ENCODE data around the gene THBD.

The THBD gene

DNA sequence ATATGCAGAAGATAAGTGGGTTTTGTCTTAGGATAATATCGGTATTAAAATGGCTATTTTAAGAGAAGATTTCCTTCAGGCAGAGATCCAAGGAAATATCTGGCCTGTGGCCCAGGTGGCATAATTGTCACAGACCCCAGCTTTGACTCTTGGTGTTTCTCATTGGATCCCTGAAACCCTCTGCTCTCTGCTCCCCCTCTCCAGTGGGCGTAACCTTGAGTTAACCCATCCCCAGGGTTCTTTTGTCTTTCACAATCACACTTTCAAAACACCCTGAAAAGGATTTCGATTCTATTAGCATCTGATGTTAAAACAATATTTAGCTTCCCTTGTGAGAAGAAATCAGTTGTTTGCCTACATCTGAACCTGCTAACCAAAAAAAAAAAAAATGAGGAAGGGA lies 7.2 kb downstream of the THBD start:
- peaks cover 80% of the 10 kb centered on the region for H3K27me3 ChIP-seq (ENCODE audit: control insufficient read depth, insufficient read depth, low read length)
- H3K4me1 ChIP-seq (ENCODE audit: control insufficient read depth, insufficient read depth, low read length): no peaks in the 10 kb centered on the region
- H3K4me2 ChIP-seq (ENCODE audit: low read length): no peak overlapping the region
- H3K36me3 ChIP-seq (ENCODE audit: insufficient read depth, low read length): no peaks in the 10 kb centered on the region
- no peak overlapping the region for H3K4me3 ChIP-seq (ENCODE audit: low read length)
- H3K9ac ChIP-seq (ENCODE audit: low read depth, low read length): no peak overlapping the region
- no peaks in the 10 kb centered on the region for H3K9me3 ChIP-seq (replicated peaks; ENCODE audit: low read length)

DNA sequence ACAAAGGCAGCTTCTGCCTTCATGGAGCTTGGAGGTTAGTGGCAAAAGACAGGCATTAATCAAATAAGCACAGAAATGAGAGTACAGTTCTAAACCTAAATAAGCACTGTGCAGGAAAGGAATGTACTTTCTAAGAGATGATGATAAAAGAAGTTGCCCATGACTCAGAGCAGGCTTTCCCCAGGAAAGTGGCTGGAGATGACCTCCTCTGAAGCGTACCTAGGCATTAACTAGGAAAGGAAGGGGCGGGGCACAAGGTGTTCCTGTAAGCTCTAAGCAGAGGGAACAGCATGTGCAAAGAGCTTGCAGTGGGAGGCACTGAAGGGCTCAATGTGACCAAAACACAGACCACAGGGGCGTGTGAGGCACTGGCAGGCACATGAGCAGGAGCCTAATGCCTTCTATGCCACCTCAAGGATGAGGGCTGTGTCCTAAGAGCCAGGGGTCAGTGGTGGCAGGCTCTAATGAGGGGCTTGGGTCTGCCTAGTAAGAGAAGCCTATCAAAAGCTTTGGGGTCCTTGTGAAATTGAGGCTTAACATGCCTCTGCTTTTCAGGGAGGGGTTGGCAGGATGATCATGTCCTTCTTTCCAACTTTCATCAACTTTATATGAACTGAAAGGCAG lies 9.5 kb downstream of the THBD start:
- no peaks in the 10 kb centered on the region for H3K9me3 ChIP-seq (replicated peaks; ENCODE audit: low read length)
- no peak overlapping the region for H3K4me2 ChIP-seq (ENCODE audit: low read length)
- H3K36me3 ChIP-seq (ENCODE audit: insufficient read depth, low read length): no peaks in the 10 kb centered on the region
- no peak overlapping the region for H3K9ac ChIP-seq (ENCODE audit: low read depth, low read length)
- no peak overlapping the region for H3K4me3 ChIP-seq (ENCODE audit: low read length)
- no peaks in the 10 kb centered on the region for H3K4me1 ChIP-seq (ENCODE audit: control insufficient read depth, insufficient read depth, low read length)
- peaks cover 95% of the 10 kb centered on the region for H3K27me3 ChIP-seq (ENCODE audit: control insufficient read depth, insufficient read depth, low read length)

DNA sequence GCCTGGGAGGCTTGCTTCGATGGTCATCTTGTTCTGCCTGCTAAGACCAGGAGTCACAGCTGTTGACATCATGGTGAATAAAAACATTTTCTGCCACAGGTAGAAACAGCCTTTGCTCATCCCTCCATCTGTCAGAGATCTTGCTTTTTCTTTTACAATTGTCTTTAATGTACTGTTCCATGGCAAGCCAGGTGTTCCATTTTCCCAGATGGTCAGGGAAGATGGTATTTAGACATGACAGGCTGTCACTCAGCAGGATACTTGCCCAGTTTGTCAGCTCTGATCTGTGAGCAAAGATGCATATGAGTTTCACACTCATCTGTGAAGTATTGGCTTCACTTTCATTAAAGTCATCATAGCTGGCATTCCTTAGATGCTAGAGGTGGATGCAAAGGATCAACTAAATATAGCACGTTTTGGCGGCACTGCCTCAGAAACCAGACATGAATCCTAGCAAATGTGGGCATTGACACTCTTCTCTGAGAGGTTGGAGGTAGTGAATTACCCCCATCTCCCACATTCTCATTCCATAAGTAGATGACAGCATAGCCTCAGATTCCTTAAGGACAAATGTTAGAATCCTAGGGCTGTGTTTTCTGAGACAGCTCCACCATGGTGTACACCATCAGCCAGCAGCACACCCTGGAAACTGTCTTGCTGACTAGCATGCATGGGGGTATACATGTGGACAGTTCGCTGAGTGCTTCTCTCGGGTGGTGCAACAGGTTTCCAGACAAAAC lies 10.2 kb downstream of the THBD start:
- H3K4me3 ChIP-seq (ENCODE audit: low read length): no peak overlapping the region
- H3K9me3 ChIP-seq (replicated peaks; ENCODE audit: low read length): no peaks in the 10 kb centered on the region
- H3K9ac ChIP-seq (ENCODE audit: low read depth, low read length): no peak overlapping the region
- no peaks in the 10 kb centered on the region for H3K4me1 ChIP-seq (ENCODE audit: control insufficient read depth, insufficient read depth, low read length)
- H3K27me3 ChIP-seq (ENCODE audit: control insufficient read depth, insufficient read depth, low read length): peaks cover 94% of the 10 kb centered on the region
- H3K36me3 ChIP-seq (ENCODE audit: insufficient read depth, low read length): no peaks in the 10 kb centered on the region
- H3K4me2 ChIP-seq (ENCODE audit: low read length): no peak overlapping the region

DNA sequence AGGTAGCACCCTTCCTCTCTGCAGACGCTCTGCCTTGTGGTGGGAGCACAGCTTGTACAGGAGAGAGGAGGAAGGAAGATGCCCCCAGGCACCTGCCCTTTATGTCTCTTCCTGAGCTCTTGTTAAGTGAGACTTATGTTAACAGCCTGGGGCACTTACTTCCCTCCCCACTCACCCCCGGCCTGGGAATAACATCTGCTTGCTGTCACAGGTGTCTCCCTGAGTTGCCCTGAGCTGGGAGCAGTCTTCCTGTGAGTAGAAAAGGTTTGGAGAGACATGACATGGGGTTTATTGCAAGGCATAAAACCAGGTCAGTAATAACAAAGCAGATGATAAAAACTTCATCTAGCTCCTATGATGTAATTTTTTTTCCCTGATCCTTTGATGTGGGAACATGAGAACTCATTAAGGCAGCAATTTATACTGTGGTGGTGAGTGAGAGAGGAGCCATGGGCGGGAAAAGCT lies 12.4 kb downstream of the THBD start:
- H3K4me3 ChIP-seq (ENCODE audit: low read length): no peak overlapping the region
- H3K27me3 ChIP-seq (ENCODE audit: control insufficient read depth, insufficient read depth, low read length): peaks cover 87% of the 10 kb centered on the region
- no peaks in the 10 kb centered on the region for H3K4me1 ChIP-seq (ENCODE audit: control insufficient read depth, insufficient read depth, low read length)
- H3K36me3 ChIP-seq (ENCODE audit: insufficient read depth, low read length): no peaks in the 10 kb centered on the region
- H3K9ac ChIP-seq (ENCODE audit: low read depth, low read length): no peak overlapping the region
- no peak overlapping the region for H3K4me2 ChIP-seq (ENCODE audit: low read length)
- no peaks in the 10 kb centered on the region for H3K9me3 ChIP-seq (replicated peaks; ENCODE audit: low read length)

DNA sequence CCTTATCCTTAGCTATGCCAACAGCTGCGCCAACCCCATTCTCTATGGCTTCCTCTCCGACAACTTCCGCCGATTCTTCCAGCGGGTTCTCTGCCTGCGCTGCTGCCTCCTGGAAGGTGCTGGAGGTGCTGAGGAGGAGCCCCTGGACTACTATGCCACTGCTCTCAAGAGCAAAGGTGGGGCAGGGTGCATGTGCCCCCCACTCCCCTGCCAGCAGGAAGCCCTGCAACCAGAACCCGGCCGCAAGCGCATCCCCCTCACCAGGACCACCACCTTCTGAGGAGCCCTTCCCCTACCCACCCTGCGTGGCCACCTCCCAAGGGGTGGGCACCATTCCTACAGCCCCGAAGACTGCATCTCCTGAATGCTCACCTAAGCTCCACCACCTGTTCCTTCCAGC lies 13.1 kb downstream of the THBD start:
- Histone ChIP-seq H3K4me3 (ENCODE audit: low read length) (no peak overlapping the region), H3K4me1 (ENCODE audit: control insufficient read depth, insufficient read depth, low read length) (no peaks in the 10 kb centered on the region), H3K4me2 (ENCODE audit: low read length) (no peak overlapping the region), H3K27me3 (ENCODE audit: control insufficient read depth, insufficient read depth, low read length) (peaks cover 87% of the 10 kb centered on the region), H3K9me3 (replicated peaks; ENCODE audit: low read length) (no peaks in the 10 kb centered on the region), H3K9ac (ENCODE audit: low read depth, low read length) (no peak overlapping the region), H3K36me3 (ENCODE audit: insufficient read depth, low read length) (no peaks in the 10 kb centered on the region)

DNA sequence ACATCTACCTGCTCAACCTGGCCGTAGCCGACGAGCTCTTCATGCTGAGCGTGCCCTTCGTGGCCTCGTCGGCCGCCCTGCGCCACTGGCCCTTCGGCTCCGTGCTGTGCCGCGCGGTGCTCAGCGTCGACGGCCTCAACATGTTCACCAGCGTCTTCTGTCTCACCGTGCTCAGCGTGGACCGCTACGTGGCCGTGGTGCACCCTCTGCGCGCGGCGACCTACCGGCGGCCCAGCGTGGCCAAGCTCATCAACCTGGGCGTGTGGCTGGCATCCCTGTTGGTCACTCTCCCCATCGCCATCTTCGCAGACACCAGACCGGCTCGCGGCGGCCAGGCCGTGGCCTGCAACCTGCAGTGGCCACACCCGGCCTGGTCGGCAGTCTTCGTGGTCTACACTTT lies 13.7 kb downstream of the THBD start:
- Histone ChIP-seq H3K9ac (ENCODE audit: low read depth, low read length) (no peak overlapping the region), H3K4me2 (ENCODE audit: low read length) (no peak overlapping the region), H3K4me3 (ENCODE audit: low read length) (no peak overlapping the region), H3K4me1 (ENCODE audit: control insufficient read depth, insufficient read depth, low read length) (no peaks in the 10 kb centered on the region), H3K36me3 (ENCODE audit: insufficient read depth, low read length) (no peaks in the 10 kb centered on the region), H3K9me3 (replicated peaks; ENCODE audit: low read length) (no peaks in the 10 kb centered on the region), H3K27me3 (ENCODE audit: control insufficient read depth, insufficient read depth, low read length) (peaks cover 87% of the 10 kb centered on the region)

DNA sequence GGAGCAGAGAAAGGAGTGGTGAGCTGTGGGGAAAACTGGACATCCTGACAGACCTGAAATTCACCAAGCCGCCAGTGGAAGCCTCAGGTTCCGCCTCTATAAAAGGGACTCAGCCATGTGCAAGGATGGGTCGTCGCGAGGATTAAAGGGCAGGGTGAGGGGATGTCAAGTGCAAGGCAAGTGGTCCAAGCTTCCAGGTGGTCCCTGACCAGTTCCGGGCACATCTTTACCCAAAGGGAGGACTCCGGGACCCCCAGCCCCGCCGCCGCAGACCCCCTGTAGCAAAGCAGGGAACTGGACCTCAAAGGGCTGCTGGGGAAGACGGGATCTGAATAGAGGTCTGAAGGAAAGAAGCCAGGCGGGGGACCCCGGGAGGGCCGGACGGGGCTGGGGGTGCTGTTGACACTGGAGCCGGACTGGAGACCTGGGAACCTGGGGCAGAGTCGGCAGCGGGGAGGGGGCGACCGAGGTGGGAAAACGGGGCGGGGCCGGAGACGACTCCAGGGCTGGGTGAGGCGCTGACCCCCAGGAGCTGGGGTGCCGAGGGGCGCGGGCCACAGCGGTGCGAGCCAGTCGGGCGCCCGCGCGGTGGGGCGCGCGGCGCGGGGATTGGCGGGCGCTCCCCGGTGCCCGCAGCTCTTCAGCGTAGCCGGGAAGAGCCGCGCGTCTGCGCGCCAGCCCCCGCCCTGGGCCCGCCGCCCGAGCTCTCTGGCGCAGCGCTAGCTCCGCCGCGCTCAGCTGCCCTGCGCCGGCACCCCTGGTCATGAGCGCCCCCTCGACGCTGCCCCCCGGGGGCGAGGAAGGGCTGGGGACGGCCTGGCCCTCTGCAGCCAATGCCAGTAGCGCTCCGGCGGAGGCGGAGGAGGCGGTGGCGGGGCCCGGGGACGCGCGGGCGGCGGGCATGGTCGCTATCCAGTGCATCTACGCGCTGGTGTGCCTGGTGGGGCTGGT lies 14.5 kb downstream of the THBD start, which contains the start of gene SSTR4:
TSS of gene SSTR4 (plus strand) at position 592 of the 951 bp plus-strand sequence. CDS start at position 764, 172 bp downstream.
- H3K36me3 ChIP-seq (ENCODE audit: insufficient read depth, low read length): no peaks in the 10 kb centered on the region
- H3K27me3 ChIP-seq (ENCODE audit: control insufficient read depth, insufficient read depth, low read length): peaks cover 87% of the 10 kb centered on the region
- no peak within 1 kb of the TSS for H3K9ac ChIP-seq (ENCODE audit: low read depth, low read length)
- H3K4me3 ChIP-seq (ENCODE audit: low read length): no peak within 1 kb of the TSS
- no peak within 1 kb of the TSS for H3K4me2 ChIP-seq (ENCODE audit: low read length)
- H3K4me1 ChIP-seq (ENCODE audit: control insufficient read depth, insufficient read depth, low read length): no peaks in the 10 kb centered on the region
- no peaks in the 10 kb centered on the region for H3K9me3 ChIP-seq (replicated peaks; ENCODE audit: low read length)

DNA sequence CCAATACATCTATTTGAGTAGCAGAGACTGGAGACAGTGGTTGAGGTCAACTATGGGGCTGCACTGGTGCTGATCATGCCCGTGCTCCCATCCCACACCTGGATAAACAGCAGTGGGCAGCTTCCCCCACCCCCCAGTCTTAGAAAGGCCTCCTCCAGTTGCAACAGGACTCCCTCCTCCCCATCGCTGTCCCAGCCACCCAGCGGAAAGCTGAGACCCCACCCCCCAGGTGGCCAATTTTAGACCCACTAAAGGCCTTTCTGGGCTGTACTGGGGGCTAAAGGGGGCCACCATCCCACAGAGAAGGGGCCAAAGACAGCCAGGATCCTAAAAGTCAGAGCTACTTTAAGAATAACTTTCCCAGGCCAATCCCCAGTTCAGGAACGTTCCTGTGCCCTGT lies 15.6 kb downstream of the THBD start:
- no peak overlapping the region for H3K4me3 ChIP-seq (ENCODE audit: low read length)
- no peaks in the 10 kb centered on the region for H3K36me3 ChIP-seq (ENCODE audit: insufficient read depth, low read length)
- peaks cover 82% of the 10 kb centered on the region for H3K27me3 ChIP-seq (ENCODE audit: control insufficient read depth, insufficient read depth, low read length)
- H3K4me2 ChIP-seq (ENCODE audit: low read length): no peak overlapping the region
- no peaks in the 10 kb centered on the region for H3K4me1 ChIP-seq (ENCODE audit: control insufficient read depth, insufficient read depth, low read length)
- H3K9ac ChIP-seq (ENCODE audit: low read depth, low read length): no peak overlapping the region
- no peaks in the 10 kb centered on the region for H3K9me3 ChIP-seq (replicated peaks; ENCODE audit: low read length)

DNA sequence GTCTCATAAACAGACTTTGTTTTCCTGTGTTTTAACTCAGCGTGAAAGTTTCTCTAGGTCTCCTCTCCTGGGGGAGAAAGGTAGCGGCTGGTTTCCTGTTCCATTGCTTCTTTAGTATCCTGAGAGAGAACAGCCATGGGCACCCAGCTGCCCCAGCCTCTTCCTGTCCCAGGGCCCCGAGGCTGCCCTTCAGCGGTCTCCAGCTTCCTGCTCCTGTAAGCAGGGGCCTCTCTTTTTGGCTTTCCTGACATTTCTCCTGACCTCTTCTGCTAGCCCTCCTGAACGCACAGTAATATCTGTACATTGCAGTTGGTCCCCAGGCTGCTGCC lies 16.8 kb downstream of the THBD start:
- H3K9me3 ChIP-seq (replicated peaks; ENCODE audit: low read length): no peaks in the 10 kb centered on the region
- H3K36me3 ChIP-seq (ENCODE audit: insufficient read depth, low read length): no peaks in the 10 kb centered on the region
- H3K9ac ChIP-seq (ENCODE audit: low read depth, low read length): no peak overlapping the region
- H3K27me3 ChIP-seq (ENCODE audit: control insufficient read depth, insufficient read depth, low read length): peaks cover 74% of the 10 kb centered on the region
- no peak overlapping the region for H3K4me3 ChIP-seq (ENCODE audit: low read length)
- no peak overlapping the region for H3K4me2 ChIP-seq (ENCODE audit: low read length)
- H3K4me1 ChIP-seq (ENCODE audit: control insufficient read depth, insufficient read depth, low read length): no peaks in the 10 kb centered on the region

DNA sequence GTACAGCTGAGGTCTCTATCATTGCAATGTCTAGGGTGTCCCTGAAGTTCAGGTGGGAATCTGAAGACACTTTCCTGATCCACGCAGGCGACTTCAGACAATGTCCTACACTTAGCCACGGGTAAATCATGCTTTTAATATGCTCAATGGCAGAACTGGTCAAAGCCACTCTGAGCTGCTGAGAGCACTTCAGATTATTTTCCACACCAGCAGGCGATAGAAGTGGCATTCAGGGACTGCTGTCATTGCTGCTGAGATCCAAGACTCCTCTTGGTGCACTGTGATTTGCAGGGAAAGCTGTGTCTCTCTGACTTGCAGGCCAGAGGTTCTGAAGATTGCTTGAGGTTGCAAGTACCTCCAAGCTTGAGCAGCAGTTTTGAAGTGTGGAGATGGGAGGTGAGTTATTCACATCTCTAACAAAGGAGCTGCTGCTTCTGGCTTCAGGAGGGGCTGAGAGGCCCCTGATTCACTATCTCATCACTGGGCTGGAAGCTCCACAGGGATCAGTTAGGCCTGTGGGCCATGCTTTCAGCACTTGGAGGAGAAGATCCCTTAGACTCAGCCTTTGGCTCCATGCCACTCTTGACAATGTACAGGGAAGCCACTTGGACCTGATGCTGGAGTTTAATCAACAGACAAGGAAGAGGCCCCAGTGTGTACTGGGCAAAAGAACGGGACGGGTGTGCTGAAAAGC lies 17.3 kb downstream of the THBD start:
- Histone ChIP-seq H3K36me3 (ENCODE audit: insufficient read depth, low read length) (no peaks in the 10 kb centered on the region), H3K4me3 (ENCODE audit: low read length) (no peak overlapping the region), H3K4me1 (ENCODE audit: control insufficient read depth, insufficient read depth, low read length) (no peaks in the 10 kb centered on the region), H3K9ac (ENCODE audit: low read depth, low read length) (no peak overlapping the region), H3K9me3 (replicated peaks; ENCODE audit: low read length) (no peaks in the 10 kb centered on the region), H3K4me2 (ENCODE audit: low read length) (no peak overlapping the region), H3K27me3 (ENCODE audit: control insufficient read depth, insufficient read depth, low read length) (peaks cover 73% of the 10 kb centered on the region)

DNA sequence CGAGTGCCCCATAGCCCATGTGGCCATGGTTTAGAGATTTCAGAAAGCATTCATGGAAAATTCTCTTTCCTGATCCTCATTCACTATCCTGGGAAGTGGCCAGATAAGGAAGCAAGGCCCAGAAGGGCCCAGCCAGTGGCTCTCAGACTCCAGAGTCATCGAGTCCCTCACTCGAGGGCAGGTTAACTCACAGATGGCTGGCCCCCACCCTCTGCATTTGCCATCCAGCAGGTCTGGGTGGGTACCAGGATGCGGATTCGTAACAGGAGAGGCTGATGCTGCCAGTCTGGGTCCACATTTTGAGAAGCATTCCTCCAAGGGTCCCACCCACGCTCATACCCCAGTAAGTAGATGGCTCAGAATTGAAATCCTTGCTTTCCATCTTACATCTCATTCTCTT lies 18.1 kb downstream of the THBD start:
- Histone ChIP-seq H3K36me3 (ENCODE audit: insufficient read depth, low read length) (no peaks in the 10 kb centered on the region), H3K9me3 (replicated peaks; ENCODE audit: low read length) (no peaks in the 10 kb centered on the region), H3K4me3 (ENCODE audit: low read length) (no peak overlapping the region), H3K4me2 (ENCODE audit: low read length) (no peak overlapping the region), H3K27me3 (ENCODE audit: control insufficient read depth, insufficient read depth, low read length) (peaks cover 67% of the 10 kb centered on the region), H3K9ac (ENCODE audit: low read depth, low read length) (no peak overlapping the region), H3K4me1 (ENCODE audit: control insufficient read depth, insufficient read depth, low read length) (no peaks in the 10 kb centered on the region)
